ENCODE measurements around the gene ADORA2A.

The ADORA2A gene

GRCh38 chr22:24437741-24438328 lies 10.4 kb downstream of the ADORA2A start:
- Histone ChIP-seq H3K79me2 (ENCODE audit: low read length) (peaks cover 79% of the 10 kb centered on the region), H3K4me2 (ENCODE audit: low read depth, low read length) (no peak overlapping the region), H3K36me3 (replicated peaks; ENCODE audit: insufficient read depth, low read length) (peaks cover 4% of the 10 kb centered on the region; the same call in 1 of the 2 replicates), H2AFZ (ENCODE audit: low read length) (no peak overlapping the region), H3K27me3 (replicated peaks; ENCODE audit: insufficient read depth, low read length) (no peaks in the 10 kb centered on the region), H3K4me1 (ENCODE audit: low read length) (peaks cover 48% of the 10 kb centered on the region), H4K20me1 (ENCODE audit: insufficient read depth, low read length) (no peaks in the 10 kb centered on the region), H3K9me2 (replicated peaks; ENCODE audit: insufficient read depth, low read length) (no peaks in the 10 kb centered on the region), H3F3A (ENCODE audit: insufficient read depth, low read length) (peaks cover 27% of the 10 kb centered on the region), H3K9me3 (replicated peaks; ENCODE audit: insufficient read depth, low read length) (no peaks in the 10 kb centered on the region), H3K27ac (ENCODE audit: low read length) (peak overlapping the region; percentile 52; the same call in 1 of the 2 replicates), H3K4me3 (ENCODE audit: low read length) (no peak overlapping the region), H3K9ac (ENCODE audit: low read length) (0 out of 2 replicates have a peak overlapping the region, but pooled peaks have one; percentile 11)
- peak; percentile 36 for DNase-seq
- peak; percentile 40 for TF ChIP-seq CTCF (IDR thresholded peaks at IDR 0.05; ENCODE audit: low read length)
- TF ChIP-seq EZH2 (optimal IDR thresholded peaks at IDR 0.05; ENCODE audit: low read depth, low read length), result no peak
- no peak for TF ChIP-seq EZH2phosphoT487 (IDR thresholded peaks at IDR 0.05; ENCODE audit: low read length)

GRCh38 chr22:24440270-24440717 lies 12.9 kb downstream of the ADORA2A start:
- Histone ChIP-seq H3K4me3 (ENCODE audit: low read length) (no peak overlapping the region), H3K79me2 (ENCODE audit: low read length) (peaks cover 62% of the 10 kb centered on the region), H3K9ac (ENCODE audit: low read length) (no peak overlapping the region), H3K9me2 (replicated peaks; ENCODE audit: insufficient read depth, low read length) (no peaks in the 10 kb centered on the region), H3K4me2 (ENCODE audit: low read depth, low read length) (no peak overlapping the region), H3K27me3 (replicated peaks; ENCODE audit: insufficient read depth, low read length) (no peaks in the 10 kb centered on the region), H3K4me1 (ENCODE audit: low read length) (peaks cover 23% of the 10 kb centered on the region), H3K9me3 (replicated peaks; ENCODE audit: insufficient read depth, low read length) (no peaks in the 10 kb centered on the region), H4K20me1 (ENCODE audit: insufficient read depth, low read length) (no peaks in the 10 kb centered on the region), H3K36me3 (replicated peaks; ENCODE audit: insufficient read depth, low read length) (peaks cover 4% of the 10 kb centered on the region; the same call in 1 of the 2 replicates), H3K27ac (ENCODE audit: low read length) (no peak overlapping the region), H3F3A (ENCODE audit: insufficient read depth, low read length) (peaks cover 2% of the 10 kb centered on the region; the same call in 1 of the 2 replicates), H2AFZ (ENCODE audit: low read length) (no peak overlapping the region)
- TF ChIP-seq EZH2 (optimal IDR thresholded peaks at IDR 0.05; ENCODE audit: low read depth, low read length), result no peak
- no peak for TF ChIP-seq CTCF (IDR thresholded peaks at IDR 0.05; ENCODE audit: low read length)
- TF ChIP-seq EZH2phosphoT487 (IDR thresholded peaks at IDR 0.05; ENCODE audit: low read length), result no peak
- DNase-seq, result no peak

GRCh38 chr22:24440718-24441405 lies 13.5 kb downstream of the ADORA2A start:
- H2AFZ ChIP-seq (ENCODE audit: low read length), result no peak overlapping the region
- TF ChIP-seq EZH2 (optimal IDR thresholded peaks at IDR 0.05; ENCODE audit: low read depth, low read length) (no peak), CTCF (IDR thresholded peaks at IDR 0.05; ENCODE audit: low read length) (no peak), EZH2phosphoT487 (IDR thresholded peaks at IDR 0.05; ENCODE audit: low read length) (no peak)
- no peaks in the 10 kb centered on the region for H3K9me3 ChIP-seq (replicated peaks; ENCODE audit: insufficient read depth, low read length)
- H3K4me3 ChIP-seq (ENCODE audit: low read length), result no peak overlapping the region
- H3K9me2 ChIP-seq (replicated peaks; ENCODE audit: insufficient read depth, low read length), result no peaks in the 10 kb centered on the region
- H3K27ac ChIP-seq (ENCODE audit: low read length), result no peak overlapping the region
- H3F3A ChIP-seq (ENCODE audit: insufficient read depth, low read length), result no peaks in the 10 kb centered on the region
- no peaks in the 10 kb centered on the region for H4K20me1 ChIP-seq (ENCODE audit: insufficient read depth, low read length)
- H3K9ac ChIP-seq (ENCODE audit: low read length), result no peak overlapping the region
- peaks cover 18% of the 10 kb centered on the region; the same call in 1 of the 2 replicates for H3K4me1 ChIP-seq (ENCODE audit: low read length)
- H3K36me3 ChIP-seq (replicated peaks; ENCODE audit: insufficient read depth, low read length), result peaks cover 2% of the 10 kb centered on the region; the same call in 1 of the 2 replicates
- no peaks in the 10 kb centered on the region for H3K27me3 ChIP-seq (replicated peaks; ENCODE audit: insufficient read depth, low read length)
- H3K79me2 ChIP-seq (ENCODE audit: low read length), result peaks cover 56% of the 10 kb centered on the region
- H3K4me2 ChIP-seq (ENCODE audit: low read depth, low read length), result no peak overlapping the region
- no peak for DNase-seq

Measured in MM.1S (cell line).